HG02798 (cell line): ENCODE measurements around the gene MSN.
A peak's percentile ranks its signal among the peaks of the same experiment; 100 is the strongest.
"Not testable (repeated sequence)": the region's sequence is repeated elsewhere in the genome, so short reads cannot be mapped to it uniquely, and the experiment has no call there.

Experiments
- ATAC-seq: cut with Tn5 transposase; IDR thresholded peaks from one replicate; pipeline ENCODE4 v1.9.1; 2021; ENCODE audit warnings: mild to moderate bottlenecking; ENCODE audit not compliant: unreplicated experiment, poor library complexity

MSN gene

GRCh38 chrX:65667503-65668376, at the start of gene MSN:
TSS of gene MSN (plus strand) at chrX:65667654. CDS start at chrX:65667842, 188 bp downstream.
- ATAC-seq = peak; percentile 88

GRCh38 chrX:65620096-65620705, 47.3 kb upstream of the MSN start:
- ATAC-seq = not testable (repeated sequence)

- no peak for ATAC-seq
These were observed 36.7 kb upstream of the MSN start for GRCh38 chrX:65630771-65631170.

- ATAC-seq = no peak
These were observed 33.6 kb upstream of the MSN start for GRCh38 chrX:65633826-65634225.

GRCh38 chrX:65634732-65635131, 32.7 kb upstream of the MSN start:
- ATAC-seq = no peak

- ATAC-seq = no peak
These were observed 32.1 kb upstream of the MSN start for GRCh38 chrX:65635378-65635777.

GRCh38 chrX:65635822-65636221, 31.6 kb upstream of the MSN start:
- ATAC-seq = no peak

GRCh38 chrX:65636261-65636660, 31.2 kb upstream of the MSN start:
- not testable (repeated sequence) for ATAC-seq

- ATAC-seq = no peak
These were observed 30.1 kb upstream of the MSN start for GRCh38 chrX:65637335-65637734.

GRCh38 chrX:65642914-65643491, 24.5 kb upstream of the MSN start:
- no peak for ATAC-seq

GRCh38 chrX:65643531-65644052, 23.9 kb upstream of the MSN start:
- no peak for ATAC-seq

GRCh38 chrX:65644621-65645289, 22.7 kb upstream of the MSN start:
- ATAC-seq = no peak

GRCh38 chrX:65647801-65648200, 19.7 kb upstream of the MSN start:
- ATAC-seq = no peak

- no peak for ATAC-seq
These were observed 15.4 kb upstream of the MSN start for GRCh38 chrX:65652098-65652497.

- not testable (repeated sequence) for ATAC-seq
These were observed 10.4 kb upstream of the MSN start for GRCh38 chrX:65657009-65657441.

GRCh38 chrX:65657659-65658058, 9.8 kb upstream of the MSN start:
- ATAC-seq = no peak

GRCh38 chrX:65658229-65658628, 9.2 kb upstream of the MSN start:
- ATAC-seq = no peak

GRCh38 chrX:65667157-65667502, 324 bp upstream of the MSN start:
- ATAC-seq = no peak

GRCh38 chrX:65668377-65669310, 1.2 kb downstream of the MSN start:
- peak; percentile 23 for ATAC-seq

- no peak for ATAC-seq
These were observed 3.8 kb downstream of the MSN start for GRCh38 chrX:65671286-65671685.
